GM18499 (cell line): ENCODE results near the gene ZNF701.

ENCODE experiments used
- ATAC-seq: cut with Tn5 transposase; IDR thresholded peaks from one replicate; pipeline ENCODE4 v1.9.1; 2021; ENCODE audit warnings: moderate number of reproducible peaks; ENCODE audit not compliant: insufficient read depth, unreplicated experiment

The ZNF701 gene

DNA sequence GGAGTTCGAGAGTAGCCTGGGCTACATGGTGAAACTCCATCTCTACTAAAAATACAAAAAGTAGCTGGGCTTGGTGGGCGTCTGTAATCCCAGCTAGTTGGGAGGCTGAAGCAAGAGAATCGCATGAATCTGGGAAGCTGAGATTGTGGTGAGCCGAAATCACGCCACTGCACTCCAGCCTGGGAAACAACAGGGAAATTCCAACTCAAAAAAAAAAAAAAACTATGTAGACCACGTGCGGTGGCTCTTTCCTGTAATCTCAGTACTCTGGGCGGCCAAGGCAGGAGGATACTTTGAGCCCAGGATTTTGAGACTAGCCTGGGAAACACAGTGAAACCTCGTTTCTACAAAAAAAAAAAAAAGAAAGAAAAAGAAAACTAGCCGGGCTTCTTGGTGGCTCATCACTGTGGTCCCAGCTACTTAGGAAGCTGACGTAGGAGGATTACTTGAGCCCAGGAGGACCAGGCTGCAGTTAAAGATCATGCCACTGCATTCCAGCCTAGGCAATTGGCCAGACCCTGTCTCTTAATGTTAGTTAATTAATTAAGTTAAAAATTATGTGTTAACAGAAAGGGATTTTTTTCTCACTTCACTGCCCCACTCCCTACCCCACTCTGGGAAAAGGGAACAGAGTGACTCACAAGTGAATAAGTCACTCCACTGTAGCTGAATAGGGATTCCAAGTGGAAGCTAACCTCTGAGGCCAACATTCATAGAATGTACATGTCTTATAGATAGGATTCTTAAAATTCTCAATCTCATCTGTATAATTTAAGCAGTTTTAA, 65.9 kb downstream of the ZNF701 start:
- ATAC-seq: no peak
